NK-92 (cell line): ENCODE data around the gene TANGO2.

Experiments
- DNase-seq: peaks from one replicate; lab custom pipeline; 2025; ENCODE audit not compliant: unreplicated experiment; lab: John Stamatoyannopoulos, UW

The TANGO2 gene

DNA sequence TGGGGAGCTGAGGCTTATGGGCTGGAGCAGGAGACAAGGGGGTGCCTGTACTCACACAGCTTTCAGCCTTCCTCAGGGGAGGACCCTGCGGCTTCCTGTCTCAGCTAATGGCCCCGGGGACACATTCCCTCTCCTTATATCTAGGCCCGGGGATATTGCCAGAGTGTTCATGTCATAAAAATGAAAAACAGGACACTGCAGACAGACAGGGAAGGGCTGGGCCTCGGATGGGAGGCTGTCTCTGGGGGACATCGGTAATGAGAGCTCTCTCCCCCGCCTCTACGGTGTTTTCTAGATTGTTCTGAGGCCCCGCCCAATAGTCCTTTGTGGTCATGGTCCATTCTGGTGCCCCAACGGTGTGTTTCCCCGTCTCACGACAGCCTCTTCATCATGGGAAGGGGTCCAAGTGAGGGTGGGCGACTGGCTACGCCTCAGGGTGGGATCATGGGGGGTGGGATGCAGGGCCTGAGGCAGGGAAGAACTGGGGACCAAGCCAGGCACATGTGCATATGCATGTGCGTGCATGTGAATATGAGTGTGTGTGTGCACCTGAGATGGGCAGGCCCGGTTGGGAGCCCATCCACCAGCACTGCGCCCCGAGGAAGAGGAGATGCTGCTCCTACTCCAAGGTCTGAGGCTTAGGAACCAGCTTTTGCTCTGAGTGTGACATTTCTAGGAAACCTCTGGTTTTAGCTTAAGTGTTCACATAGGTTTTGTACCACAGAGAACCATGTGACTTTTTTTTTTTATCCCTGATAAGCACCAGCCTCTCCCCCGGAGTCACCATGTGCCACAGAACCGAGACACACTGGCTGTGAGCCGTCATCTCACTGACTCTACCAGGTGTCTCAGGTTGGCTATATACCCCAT, 9.6 kb upstream of the TANGO2 start:
- DNase-seq: no peak

DNA sequence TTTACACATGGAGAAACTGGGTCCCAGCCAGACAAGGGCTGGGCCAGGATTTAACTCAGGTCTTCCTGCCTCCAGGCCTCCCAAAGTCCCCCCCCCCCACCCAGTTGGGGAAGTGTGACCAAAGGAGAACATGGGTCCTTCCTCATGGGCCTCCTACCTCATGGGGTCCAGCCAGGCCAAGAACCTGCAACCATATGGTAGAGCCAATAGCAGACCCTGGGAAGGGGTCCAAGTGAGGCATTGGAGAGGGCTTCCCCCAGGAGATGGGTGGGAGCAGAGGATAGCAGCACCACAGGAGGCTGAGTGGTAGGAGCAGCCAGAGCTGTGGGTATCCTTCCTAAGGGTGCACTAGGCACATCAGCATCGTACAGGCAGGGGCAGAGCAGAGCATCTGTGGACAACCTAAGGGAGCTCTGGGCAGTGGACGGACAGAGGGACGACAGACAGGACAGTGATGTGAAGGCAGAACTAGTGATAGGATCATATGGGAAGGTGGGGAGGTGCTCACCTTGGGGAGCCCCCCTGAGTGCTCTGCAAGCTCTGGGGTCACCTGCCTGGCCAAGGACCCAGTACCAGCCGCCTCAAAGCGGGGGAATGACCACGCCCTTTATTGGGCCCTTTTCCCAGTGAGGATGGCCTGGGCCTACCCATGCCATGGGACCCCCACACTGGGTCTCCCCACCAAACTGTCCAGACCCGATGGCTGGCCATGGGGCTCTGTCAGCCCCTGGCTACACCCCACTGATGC, 8.7 kb upstream of the TANGO2 start:
- DNase-seq: no peak

DNA sequence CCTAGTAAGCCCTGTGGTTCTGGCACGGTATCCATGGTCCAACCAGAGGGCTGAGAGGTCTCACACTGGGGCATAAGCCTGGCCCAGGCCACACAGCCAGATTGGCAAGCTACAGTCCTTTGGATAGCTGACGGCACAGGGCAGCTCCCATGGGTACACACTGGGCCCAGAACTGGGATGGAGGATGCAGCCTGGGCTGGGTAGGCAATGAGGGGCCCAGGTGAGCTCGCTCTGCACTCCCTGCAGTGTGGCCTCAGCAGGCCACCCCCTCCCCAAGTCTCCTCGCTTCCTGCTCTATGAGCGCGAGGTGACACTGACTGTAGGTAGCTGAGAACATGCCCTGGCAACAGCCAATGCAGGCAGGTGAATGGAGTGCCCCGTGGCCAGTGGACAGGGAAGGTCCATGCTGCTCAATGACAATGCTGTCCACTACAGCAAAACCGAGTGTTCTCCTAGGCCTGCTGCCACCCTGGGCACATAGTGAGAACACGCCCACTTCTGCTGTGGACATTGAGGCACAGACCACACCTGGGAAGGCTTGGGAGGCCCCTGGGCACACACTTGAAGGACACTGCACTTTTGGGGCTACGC, 8.1 kb upstream of the TANGO2 start:
- no peak for DNase-seq

GRCh38 chr22:20013382-20013871, 7.5 kb upstream of the TANGO2 start:
- DNase-seq: no peak

GRCh38 chr22:20014526-20015186, 6.3 kb upstream of the TANGO2 start:
- DNase-seq: no peak

DNA sequence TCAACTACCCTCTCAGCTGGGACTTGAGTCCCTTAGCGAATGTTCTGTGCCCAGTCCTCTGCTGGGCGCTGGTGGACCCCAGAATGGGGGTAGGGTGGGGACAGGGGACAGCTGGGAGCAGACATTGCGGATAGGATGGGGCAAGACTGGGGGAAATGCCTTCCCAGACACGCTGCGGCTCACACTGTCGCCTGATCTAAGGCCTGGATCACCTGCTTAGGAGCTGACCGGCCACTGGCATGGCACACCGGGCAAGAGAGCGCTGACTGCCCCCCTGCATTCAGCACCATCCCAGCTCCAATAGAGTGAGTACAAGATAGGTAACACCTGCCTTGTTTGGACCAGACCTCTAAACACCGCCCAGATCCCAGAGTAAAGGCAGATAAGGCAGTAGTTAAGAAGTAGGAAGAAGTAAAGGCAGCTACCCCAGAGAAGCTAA, 5.7 kb upstream of the TANGO2 start:
- no peak for DNase-seq

DNA sequence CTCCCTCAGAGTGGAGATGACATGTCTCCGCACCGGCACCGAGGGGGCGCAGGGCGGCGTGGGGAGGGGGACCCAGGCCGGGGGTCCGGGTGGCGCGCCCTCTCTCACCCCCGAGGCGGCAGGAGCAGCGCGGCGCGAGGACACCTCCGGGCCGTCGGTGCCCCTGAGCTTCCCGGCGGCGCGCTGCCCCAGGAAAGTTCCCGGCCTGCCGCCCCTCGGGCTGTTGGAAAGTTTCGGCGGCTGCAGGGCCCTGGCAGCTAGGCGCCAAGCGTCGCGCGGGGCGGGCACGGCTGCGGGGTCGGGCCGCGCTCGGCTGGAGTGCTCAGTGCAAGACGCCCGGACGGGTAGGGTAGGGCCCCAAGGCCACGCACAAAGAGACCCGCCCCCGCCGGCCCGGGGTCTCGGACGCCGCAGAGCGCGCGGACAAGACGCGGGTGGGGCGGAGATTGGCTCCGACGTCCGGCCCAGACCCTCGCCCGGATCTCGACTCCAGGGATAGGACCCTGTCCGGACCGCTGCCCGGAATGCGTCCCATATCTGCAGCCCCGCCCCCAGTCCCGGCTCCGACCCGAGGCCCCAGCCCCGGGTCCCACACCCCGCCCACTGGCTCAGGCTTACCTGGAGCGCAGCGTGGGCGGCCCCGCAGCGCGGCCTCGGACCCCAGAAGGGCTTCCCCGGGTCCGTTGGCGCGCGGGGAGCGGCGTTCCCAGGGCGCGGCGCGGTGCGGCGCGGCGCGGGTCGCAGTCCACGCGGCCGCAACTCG, 4.8 kb upstream of the TANGO2 start:
- DNase-seq: no peak

GRCh38 chr22:20016734-20017621, 3.9 kb upstream of the TANGO2 start, which contains the start of gene ARVCF:
Gene ARVCF (minus strand): TSS chr22:20016823. CDS start chr22:19990794, 26,029 bp downstream.
- DNase-seq: no peak

DNA sequence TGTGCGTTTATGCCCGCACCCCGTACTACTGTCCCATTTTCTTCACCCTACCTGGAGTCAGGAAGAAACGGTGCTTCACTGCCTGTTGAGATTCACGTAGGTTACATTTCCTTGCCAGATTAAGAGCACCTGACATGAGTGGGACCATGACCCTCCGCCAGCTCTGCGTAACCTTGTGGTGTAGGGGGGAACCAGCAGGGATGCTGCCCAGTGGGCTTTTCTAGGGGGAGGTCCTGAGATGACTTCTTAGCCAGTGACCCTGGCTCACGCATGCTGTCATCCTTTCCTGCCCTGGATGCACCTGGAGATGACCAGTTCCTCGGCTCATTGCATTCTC, 3.3 kb upstream of the TANGO2 start:
- DNase-seq: no peak

DNA sequence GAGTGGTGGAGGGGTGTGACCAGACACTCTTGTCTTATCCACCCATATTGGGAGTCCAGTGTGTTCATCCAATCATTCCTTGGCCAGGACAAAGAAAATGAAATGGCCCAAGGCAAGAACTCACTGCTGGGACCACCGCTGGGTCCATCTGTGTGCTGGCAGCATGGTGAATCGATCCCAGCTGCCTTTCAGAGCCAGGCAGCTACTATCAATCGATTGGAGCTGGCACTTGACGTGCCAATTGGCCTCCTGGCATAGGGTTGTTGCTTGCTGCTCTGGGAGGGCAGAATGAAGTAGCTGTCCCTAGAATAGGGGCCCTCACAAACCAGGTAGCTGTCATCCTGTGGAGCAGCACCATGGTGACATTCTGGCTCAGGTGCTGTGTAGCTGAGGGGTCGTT, 2.9 kb upstream of the TANGO2 start:
- no peak for DNase-seq

DNA sequence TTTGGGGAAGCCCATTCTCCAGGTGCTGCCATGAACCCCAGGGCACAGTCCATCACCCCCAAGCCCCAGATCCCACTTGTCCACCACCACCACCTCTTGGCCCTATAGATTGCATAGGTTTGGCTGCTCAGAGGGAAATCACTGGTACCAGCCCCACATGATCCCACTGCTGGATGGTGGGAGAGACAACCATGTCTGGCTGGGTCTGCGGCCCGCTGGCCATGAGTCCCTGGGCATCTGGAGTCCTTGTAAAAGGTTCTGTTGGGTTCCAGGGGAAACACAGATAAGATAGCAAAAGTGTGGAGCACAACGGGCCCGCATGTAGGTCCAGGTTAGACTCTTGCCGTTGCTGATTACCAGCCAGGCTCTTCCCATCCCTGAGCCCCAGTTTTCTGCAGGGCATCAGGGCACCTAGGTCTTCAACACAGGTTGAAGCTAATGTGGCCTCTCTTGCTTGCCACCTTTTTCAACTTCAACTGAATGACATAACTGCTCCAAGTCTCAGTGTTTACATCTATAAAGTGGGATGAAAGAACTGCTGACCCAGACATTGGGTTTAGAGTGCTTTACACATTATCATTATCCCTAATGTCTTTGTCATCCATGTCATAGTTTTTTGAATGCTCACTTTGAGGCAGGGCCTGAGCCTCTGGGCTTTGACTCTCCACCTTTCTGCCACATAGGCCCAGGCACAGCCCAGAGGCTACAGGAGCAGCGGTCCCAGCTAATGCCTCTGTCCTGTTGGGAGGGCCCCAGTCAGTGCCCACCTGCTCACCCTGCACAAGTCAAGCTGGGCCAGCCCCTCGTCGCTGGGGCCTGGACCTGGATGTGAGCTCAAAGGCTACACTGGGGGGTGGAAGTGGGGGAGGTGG, 1.0 kb upstream of the TANGO2 start:
- no peak for DNase-seq

GRCh38 chr22:20021196-20022181, 579 bp downstream of the TANGO2 start:
- DNase-seq: no peak

GRCh38 chr22:20022231-20022977, 1.5 kb downstream of the TANGO2 start:
- no peak for DNase-seq

DNA sequence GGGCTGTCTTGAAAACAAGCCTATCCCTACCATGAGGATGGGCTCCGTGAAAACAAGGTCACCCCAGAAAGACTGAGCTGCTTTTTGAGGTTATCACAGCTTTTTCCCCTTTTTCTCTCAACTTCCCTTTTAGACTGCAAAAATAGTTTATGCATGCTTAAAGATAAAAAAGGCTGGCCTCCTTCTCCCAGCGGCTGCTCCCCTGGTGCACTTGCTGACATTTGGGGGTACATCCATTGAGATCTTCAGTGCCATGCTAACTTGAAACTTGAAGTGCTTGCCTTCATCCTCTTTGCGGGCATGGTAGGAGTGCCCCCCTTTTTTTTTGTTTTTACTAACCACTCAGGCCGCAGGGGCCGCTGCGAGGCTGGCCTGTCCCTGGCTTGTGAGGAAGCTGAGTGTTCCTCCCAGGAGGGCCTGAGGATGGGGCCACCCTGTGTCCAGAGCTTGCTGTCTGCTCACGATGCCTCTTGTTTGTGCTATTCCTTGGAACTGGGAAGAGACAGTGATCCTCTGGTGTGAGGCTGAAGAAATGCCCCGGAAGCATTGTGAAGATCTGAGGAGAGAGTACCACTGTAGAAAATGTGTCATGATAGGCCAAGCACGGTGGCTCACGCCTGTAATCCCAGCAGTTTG, 2.2 kb downstream of the TANGO2 start:
- DNase-seq: no peak

DNA sequence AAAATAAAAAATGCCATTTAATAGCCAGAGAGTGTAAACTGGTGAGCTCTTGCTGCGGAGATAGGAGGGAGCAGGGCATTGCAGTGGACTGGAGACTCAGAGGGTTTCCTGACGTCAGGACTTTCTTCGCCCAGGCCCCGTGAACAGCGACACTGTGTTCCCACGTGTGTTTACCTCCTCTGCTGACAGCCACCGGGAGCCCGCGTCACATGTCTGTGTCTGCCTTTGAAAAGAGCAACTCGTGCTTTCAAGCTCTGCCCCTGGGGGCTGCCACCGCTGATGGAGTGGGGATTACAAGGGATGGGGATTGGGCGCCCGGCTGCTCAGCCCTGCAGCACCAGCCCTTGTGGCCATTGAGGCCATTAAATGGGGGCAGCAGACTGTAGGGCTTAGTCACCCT, 3.3 kb downstream of the TANGO2 start:
- no peak for DNase-seq
